Measurements from ENCODE around the gene FAAP20. TPM values are rescaled to one million over a fixed set of nuclear protein-coding genes. Genes with fewer than 3 reads are reported as not detected.

FAAP20 gene
- total and polyA plus RNA-seq, 2 of the 8 experiments (the other 6 are each of a cell fraction or from before 2014, with no cell fraction given), result 58.4 to 99.8 TPM

DNA sequence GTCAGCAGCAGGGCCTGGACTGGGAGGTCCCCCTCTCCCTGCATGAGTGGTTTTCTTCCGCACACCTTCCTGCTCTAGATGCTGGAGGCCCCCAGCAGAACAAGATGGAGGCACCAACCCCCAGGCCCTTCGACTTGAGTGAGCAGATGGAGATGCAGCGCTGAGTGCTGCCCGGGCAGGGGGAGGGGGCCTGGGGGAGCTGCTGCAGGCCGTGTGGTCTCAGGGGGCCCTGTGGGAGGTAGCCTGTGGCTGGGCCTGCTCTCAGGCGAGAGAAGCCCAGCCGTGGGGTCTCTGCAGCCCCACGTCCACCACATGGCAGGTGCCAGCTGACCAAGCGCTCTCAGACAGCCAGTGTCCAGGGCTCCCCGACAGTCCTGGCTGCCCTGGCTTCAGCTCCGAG, 1.2 kb upstream of the FAAP20 start:
- Histone ChIP-seq H3K23me2 (ENCODE audit: low read depth, low read length) (peaks cover 1% of the 10 kb centered on the region; the same call in 1 of the 2 replicates), H3K27me3 (replicated peaks in 1 of 4; ENCODE audit: control insufficient read depth in 3 of 4, extremely low read depth in 1 of 4, insufficient read depth in 3 of 4, low read length in 3 of 4) (no peaks in the 10 kb centered on the region), H3K79me2 (ENCODE audit: control insufficient read depth in 1 of 2, insufficient read depth in 2 of 2, low read length in 2 of 2) (peaks cover 0 to 25% of the 10 kb centered on the region in 2 experiments; a peak in 1 of 4 replicates), H3K79me1 (ENCODE audit: low read depth, low read length) (peaks cover 2% of the 10 kb centered on the region; the same call in 1 of the 2 replicates), H3K4me2 (ENCODE audit: insufficient read depth in 1 of 2, low read depth in 2 of 2, low read length in 2 of 2) (no peak overlapping the region), H4K20me1 (replicated peaks in 1 of 2; ENCODE audit: control insufficient read depth in 1 of 2, insufficient read depth in 2 of 2, low read length in 2 of 2) (peaks cover 0 to 3% of the 10 kb centered on the region in 2 experiments), H4K91ac (replicated peaks; ENCODE audit: insufficient read length, low read length) (no peak overlapping the region), H3K56ac (replicated peaks; ENCODE audit: insufficient read length, low read depth, low read length) (peak overlapping the region; percentile 30), H2BK5ac (ENCODE audit: low read depth, low read length) (peak overlapping the region; percentile 75; the same call in 1 of the 2 replicates), H3K4ac (replicated peaks; ENCODE audit: insufficient read length, low read depth, low read length) (peak overlapping the region; percentile 69), H3K9ac (replicated peaks in 1 of 4; ENCODE audit: extremely low read depth in 1 of 4, low read depth in 3 of 4, low read length in 3 of 4) (no peak overlapping the region), H3K23ac (ENCODE audit: insufficient read length) (no peak overlapping the region), H4K5ac (ENCODE audit: insufficient read length, low read depth, low read length) (no peak overlapping the region), H3K36me3 (ENCODE audit: control insufficient read depth in 2 of 4, insufficient read depth in 4 of 4, low read length in 3 of 4) (peaks cover 0 to 3% (median 1%) of the 10 kb centered on the region in 4 experiments; a peak in 3 of 8 replicates), H3K14ac (ENCODE audit: insufficient read length) (no peak overlapping the region), H2BK120ac (replicated peaks; ENCODE audit: low read depth, low read length) (no peak overlapping the region), H3K27ac (ENCODE audit: low read depth, low read length) (peak overlapping the region; percentile 9; the same call in 1 of the 2 replicates), H3K9me3 (ENCODE audit: insufficient read depth in 2 of 2, low read depth in 1 of 2, low read length in 1 of 2) (no peaks in the 10 kb centered on the region), H3K18ac (ENCODE audit: extremely low read depth, low read length) (no peak overlapping the region), H4K8ac (ENCODE audit: extremely low read depth, insufficient read depth, low read length) (peak overlapping the region; percentile 65; the same call in 1 of the 2 replicates), H3K4me3 (ENCODE audit: extremely low read depth in 1 of 4, insufficient read depth in 2 of 4, low read depth in 3 of 4, low read length in 4 of 4) (no peak overlapping the region), H3K4me1 (replicated peaks in 1 of 4; ENCODE audit: control insufficient read depth in 3 of 4, insufficient read depth in 4 of 4, low read length in 3 of 4) (peaks cover 0 to 14% (median 6%) of the 10 kb centered on the region in 4 experiments; a peak in 5 of 7 replicates), H2BK12ac (ENCODE audit: low read depth, low read length) (peak overlapping the region; percentile 50; the same call in 1 of the 2 replicates), H2BK20ac (ENCODE audit: low read length) (no peak overlapping the region), H2AFZ (ENCODE audit: low read length) (no peak overlapping the region), H2AK5ac (ENCODE audit: low read depth, low read length) (no peak overlapping the region), H2BK15ac (ENCODE audit: low read length) (no peak overlapping the region)
- CTCF ChIA-PET (ENCODE audit: partially characterized antibody), result interaction anchor here (1.0 to 14.1 kb wide), 27 partner anchors 8 to 211 kb away, joined by 3 to 154 read pairs (median 7); no protein-coding TSS in a partner anchor
- DNase-seq (ENCODE audit: low read depth in 1 of 2, low spot score in 2 of 2) (no peak), FAIRE-seq (no peak)
- POLR2A ChIA-PET (ENCODE audit: partially characterized antibody), result interaction anchor here (0.7 to 2.1 kb wide), 6 partner anchors 9 to 186 kb away, joined by 3 to 16 read pairs (median 4); no protein-coding TSS in a partner anchor
- WGBS, 2 experiments (ENCODE audit: extremely low coverage in 1 of 2, insufficient coverage in 1 of 2, insufficient read length in 1 of 2, insufficient replicate concordance in 2 of 2, low coverage in 1 of 2, low lambda C conversion rate in 2 of 2, missing lambda C conversion rate in 1 of 2), result 89% methylated on average over 7 of the region's 11 CpGs; no CpG with 5 or more reads in 1 of the 2 experiments
- TF ChIP-seq TEAD4 (IDR thresholded peaks at IDR 0.05; ENCODE audit: low read depth, low read length) (no peak), CBX5 (IDR thresholded peaks at IDR 0.05; ENCODE audit: low read depth, low read length) (no peak), RAD21 (IDR thresholded peaks at IDR 0.05 in 1 of 2, conservative IDR thresholded peaks at IDR 0.05 in 1 of 2; ENCODE audit: low read depth in 2 of 2, low read length in 2 of 2) (no peak), SIRT6 (IDR thresholded peaks at IDR 0.05; ENCODE audit: low read length) (no peak), NANOG (IDR thresholded peaks at IDR 0.05; ENCODE audit: insufficient read depth, low read depth, low read length, poor library complexity, severe bottlenecking) (no peak), SIX5 (IDR thresholded peaks at IDR 0.05; ENCODE audit: low read depth, low read length) (no peak), GTF2F1 (IDR thresholded peaks at IDR 0.05; ENCODE audit: borderline replicate concordance, low read depth, low read length) (no peak), CHD1 (IDR thresholded peaks at IDR 0.05; ENCODE audit: low read depth, low read length) (no peak), CTBP2 (IDR thresholded peaks at IDR 0.05; ENCODE audit: borderline replicate concordance, insufficient read depth, insufficient read length, low read length) (no peak), SRF (IDR thresholded peaks at IDR 0.05; ENCODE audit: low read depth, low read length) (no peak), SUZ12 (IDR thresholded peaks at IDR 0.05; ENCODE audit: low read length) (no peak)
- TF ChIP-seq, protein P1, sequence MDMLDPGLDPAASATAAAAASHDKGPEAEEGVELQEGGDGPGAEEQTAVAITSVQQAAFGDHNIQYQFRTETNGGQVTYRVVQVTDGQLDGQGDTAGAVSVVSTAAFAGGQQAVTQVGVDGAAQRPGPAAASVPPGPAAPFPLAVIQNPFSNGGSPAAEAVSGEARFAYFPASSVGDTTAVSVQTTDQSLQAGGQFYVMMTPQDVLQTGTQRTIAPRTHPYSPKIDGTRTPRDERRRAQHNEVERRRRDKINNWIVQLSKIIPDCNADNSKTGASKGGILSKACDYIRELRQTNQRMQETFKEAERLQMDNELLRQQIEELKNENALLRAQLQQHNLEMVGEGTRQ (IDR thresholded peaks at IDR 0.05; ENCODE audit: low read length), result no peak

Measured in H1 (cell line).